HepG2 (cell line): ENCODE measurements around the gene SRF. TPM values are rescaled to one million over a fixed set of nuclear protein-coding genes. Genes with fewer than 3 reads are reported as not detected.

ENCODE experiments used
- CEBPG ChIP-seq: IDR thresholded peaks from 2 replicates; pipeline ENCODE4 v1.6.1; 2016
- CREBL2 ChIP-seq: sonication (generic); formaldehyde crosslinking; IDR thresholded peaks from 2 replicates; pipeline ENCODE4 v1.8.1; 2023; ENCODE audit warnings: missing genetic modification reagents, mild to moderate bottlenecking, borderline replicate concordance
- FOSL1 ChIP-seq: sonication (generic); formaldehyde crosslinking; IDR thresholded peaks from 2 replicates; pipeline ENCODE4 v1.9.0; 2021; ENCODE audit warnings: missing genetic modification reagents, borderline replicate concordance
- JARID2 ChIP-seq: sonication (generic); formaldehyde crosslinking; IDR thresholded peaks from 2 replicates; pipeline ENCODE4 v1.8.1; 2023; ENCODE audit warnings: missing genetic modification reagents, inconsistent platforms; ENCODE audit not compliant: insufficient replicate concordance
- KDM3A ChIP-seq: IDR thresholded peaks from 2 replicates; pipeline ENCODE4 v1.6.1; 2018; ENCODE audit warnings: low read depth, missing compliant biosample characterization
- KDM4B ChIP-seq: sonication (generic); formaldehyde crosslinking; IDR thresholded peaks from 2 replicates; pipeline ENCODE4 v1.4.0; 2020; ENCODE audit warnings: missing genetic modification reagents
- SMARCE1 ChIP-seq: fragments of 450-650 bp; IDR thresholded peaks from 2 replicates; pipeline ENCODE4 v1.6.1; 2017; ENCODE audit warnings: borderline replicate concordance
- TGIF2 ChIP-seq: IDR thresholded peaks from 2 replicates; pipeline ENCODE4 v1.6.1; 2016; ENCODE audit warnings: control low read depth, missing compliant biosample characterization
- ZHX2 ChIP-seq, 2 experiments: sonication (generic) in 1 of 2; formaldehyde crosslinking in 1 of 2; IDR thresholded peaks; 2 replicates each; pipeline versions ENCODE4 v1.6.1 to v1.9.0; 2014 to 2022; ENCODE audit warnings: antibody characterized with exemption in 1 of 2, borderline replicate concordance in 1 of 2, inconsistent platforms in 1 of 2, low read depth in 1 of 2, missing genetic modification reagents in 1 of 2
- ZNF280B ChIP-seq: sonication (generic); formaldehyde crosslinking; IDR thresholded peaks from 2 replicates; pipeline ENCODE4 v1.5.0; 2020; ENCODE audit warnings: missing genetic modification reagents, mild to moderate bottlenecking, borderline replicate concordance
- ZNF281 ChIP-seq: sonication (generic); formaldehyde crosslinking; IDR thresholded peaks from 2 replicates; pipeline ENCODE4 v1.4.0; 2020; ENCODE audit warnings: missing genetic modification reagents, borderline replicate concordance
- ZNF3 ChIP-seq: IDR thresholded peaks from 2 replicates; pipeline ENCODE4 v1.7.0; 2017; ENCODE audit warnings: inconsistent platforms
- ZNF432 ChIP-seq: sonication (generic); formaldehyde crosslinking; IDR thresholded peaks from 2 replicates; pipeline ENCODE4 v1.5.0; 2020; ENCODE audit warnings: missing genetic modification reagents, mild to moderate bottlenecking, borderline replicate concordance
- ZNF598 ChIP-seq: sonication (generic); formaldehyde crosslinking; IDR thresholded peaks from 2 replicates; pipeline ENCODE4 v1.5.1; 2020; ENCODE audit warnings: mild to moderate bottlenecking, missing genetic modification reagents, borderline replicate concordance
- ZNF615 ChIP-seq: sonication (generic); formaldehyde crosslinking; IDR thresholded peaks from 2 replicates; pipeline ENCODE4 v1.5.0; 2020; ENCODE audit warnings: mild to moderate bottlenecking, missing genetic modification reagents, borderline replicate concordance
- ZNF878 ChIP-seq: sonication (generic); formaldehyde crosslinking; IDR thresholded peaks from 2 replicates; pipeline ENCODE4 v1.8.1; 2023; ENCODE audit warnings: mild to moderate bottlenecking, missing genetic modification reagents, moderate library complexity
- polyA plus RNA-seq, 8 experiments: library from polyadenylated mRNA; depleted of rRNA in 3 of 8; stranded (reverse) in 7 of 8; unstranded in 1 of 8; fragments of >200 nt; fragmentation: Illumina TruSeq in 4 of 8; extraction: Trizol in 4 of 8; gene quantifications; 2 replicates each; pipeline versions ENCODE4 v1.2.1 to v1.2.3, GENCODE V29; 2011 to 2016; ENCODE audit warnings: low read depth in 4 of 8, missing spikeins in 1 of 8, mixed read lengths in 1 of 8; ENCODE audit not compliant: insufficient read depth in 1 of 8
- total RNA-seq, 5 experiments: library from RNA; depleted of rRNA; stranded (reverse); fragments of >200 nt; fragmentation: Illumina TruSeq; extraction: Trizol; gene quantifications; 2 replicates each; pipeline ENCODE4 v1.2.3, GENCODE V29; 2016; ENCODE audit warnings: low read depth in 1 of 5

SRF gene
- total and polyA plus RNA-seq, 2 of the 13 experiments (the other 11 are each of a cell fraction or from before 2014, with no cell fraction given): 25.5 to 44.1 TPM

GRCh38 chr6:43181942-43182860 lies 11.1 kb downstream of the SRF start, which contains the start of gene CUL9 (continued):
- TF ChIP-seq ZHX2 (IDR thresholded peaks at IDR 0.05; ENCODE audit: low read depth): 0 out of 2 replicates have a peak, but pooled peaks have one; percentile 48
- TF ChIP-seq ZHX2 (CRISPR knock-in tag; IDR thresholded peaks at IDR 0.05; ENCODE audit: borderline replicate concordance): no peak
- no peak; the same call in 1 of the 2 replicates for TF ChIP-seq ZNF432
- no peak for TF ChIP-seq ZNF878 (CRISPR knock-in tag)
- no peak for TF ChIP-seq ZNF615 (CRISPR knock-in tag)
- peak; percentile 97 for TF ChIP-seq KDM3A (CRISPR knock-in tag)
- TF ChIP-seq ZNF280B (CRISPR knock-in tag): peak; percentile 85
- TF ChIP-seq CREBL2: no peak
- TF ChIP-seq ZNF281 (CRISPR knock-in tag): peak; percentile 37; the same call in 1 of the 2 replicates
- TF ChIP-seq TGIF2 (CRISPR knock-in tag): 0 out of 2 replicates have a peak, but pooled peaks have one; percentile 45
- no peak for TF ChIP-seq JARID2 (CRISPR knock-in tag)
- no peak for TF ChIP-seq SMARCE1
- TF ChIP-seq KDM4B (CRISPR knock-in tag): peak; percentile 40; the same call in 1 of the 2 replicates
- no peak for TF ChIP-seq ZNF3
- TF ChIP-seq CEBPG: 0 out of 2 replicates have a peak, but pooled peaks have one; percentile 12
- TF ChIP-seq ZNF598 (CRISPR knock-in tag): no peak
- TF ChIP-seq FOSL1 (CRISPR knock-in tag): no peak
